Measurements from ENCODE around the gene PGM2L1.
"Not testable (repeated sequence)": the region's sequence is repeated elsewhere in the genome, so short reads cannot be mapped to it uniquely, and the experiment has no call there.

The PGM2L1 gene

GRCh38 chr11:74398244-74399159 is at the start of gene PGM2L1:
PGM2L1 (minus strand) TSS chr11:74398433; CDS start chr11:74398161, 272 bp downstream.
- DNase-seq (ENCODE audit: low spot score): peak; percentile 96

- no peak for DNase-seq (ENCODE audit: low spot score)
These were observed 49.5 kb upstream of the PGM2L1 start for GRCh38 chr11:74447720-74448119.

GRCh38 chr11:74446532-74446938 is 48.3 kb upstream of the PGM2L1 start:
- DNase-seq (ENCODE audit: low spot score): no peak

GRCh38 chr11:74444173-74444826 is 46.1 kb upstream of the PGM2L1 start:
- no peak for DNase-seq (ENCODE audit: low spot score)

GRCh38 chr11:74443071-74443864 is 45.0 kb upstream of the PGM2L1 start:
- DNase-seq (ENCODE audit: low spot score): peak; percentile 22

- peak; percentile 18 for DNase-seq (ENCODE audit: low spot score)
These were observed 44.4 kb upstream of the PGM2L1 start for GRCh38 chr11:74442636-74443035.

- no peak for DNase-seq (ENCODE audit: low spot score)
These were observed 40.4 kb upstream of the PGM2L1 start for GRCh38 chr11:74438681-74439080.

- DNase-seq (ENCODE audit: low spot score): no peak
These were observed 39.3 kb upstream of the PGM2L1 start for GRCh38 chr11:74437441-74438042.

GRCh38 chr11:74434528-74434927 is 36.3 kb upstream of the PGM2L1 start:
- no peak for DNase-seq (ENCODE audit: low spot score)

- no peak for DNase-seq (ENCODE audit: low spot score)
These were observed 31.0 kb upstream of the PGM2L1 start for GRCh38 chr11:74429205-74429604.

- no peak for DNase-seq (ENCODE audit: low spot score)
These were observed 29.2 kb upstream of the PGM2L1 start for GRCh38 chr11:74427384-74427886.

GRCh38 chr11:74425100-74425499 is 26.9 kb upstream of the PGM2L1 start:
- DNase-seq (ENCODE audit: low spot score): no peak

GRCh38 chr11:74418509-74418895 is 20.3 kb upstream of the PGM2L1 start:
- DNase-seq (ENCODE audit: low spot score): peak; percentile 38

- DNase-seq (ENCODE audit: low spot score): no peak
These were observed 19.8 kb upstream of the PGM2L1 start for GRCh38 chr11:74417860-74418508.

- peak; percentile 56 for DNase-seq (ENCODE audit: low spot score)
These were observed 19.2 kb upstream of the PGM2L1 start for GRCh38 chr11:74417379-74417804.

GRCh38 chr11:74416974-74417373 is 18.7 kb upstream of the PGM2L1 start:
- DNase-seq (ENCODE audit: low spot score): not testable (repeated sequence)

GRCh38 chr11:74412733-74413359 is 14.6 kb upstream of the PGM2L1 start:
- no peak for DNase-seq (ENCODE audit: low spot score)

GRCh38 chr11:74412321-74412720 is 14.1 kb upstream of the PGM2L1 start:
- no peak for DNase-seq (ENCODE audit: low spot score)

GRCh38 chr11:74409633-74410032 is 11.4 kb upstream of the PGM2L1 start:
- no peak for DNase-seq (ENCODE audit: low spot score)

GRCh38 chr11:74403607-74404321 is 5.5 kb upstream of the PGM2L1 start:
- no peak for DNase-seq (ENCODE audit: low spot score)
